GM20000 (cell line): Measurements from ENCODE around the gene RANBP9.
A peak's percentile ranks its signal among the peaks of the same experiment; 100 is the strongest.

ENCODE experiments used
- DNase-seq: peaks from one replicate; pipeline ENCODE4 v3.0.0; 2012; ENCODE audit warnings: low spot score
- TF ChIP-seq, protein P1 (sequence below): IDR thresholded peaks from 2 replicates; pipeline ENCODE4 v1.5.1; 2012; ENCODE audit warnings: mild to moderate bottlenecking, control low read depth; ENCODE audit errors: extremely low read depth, missing control alignments

The RANBP9 gene

DNA sequence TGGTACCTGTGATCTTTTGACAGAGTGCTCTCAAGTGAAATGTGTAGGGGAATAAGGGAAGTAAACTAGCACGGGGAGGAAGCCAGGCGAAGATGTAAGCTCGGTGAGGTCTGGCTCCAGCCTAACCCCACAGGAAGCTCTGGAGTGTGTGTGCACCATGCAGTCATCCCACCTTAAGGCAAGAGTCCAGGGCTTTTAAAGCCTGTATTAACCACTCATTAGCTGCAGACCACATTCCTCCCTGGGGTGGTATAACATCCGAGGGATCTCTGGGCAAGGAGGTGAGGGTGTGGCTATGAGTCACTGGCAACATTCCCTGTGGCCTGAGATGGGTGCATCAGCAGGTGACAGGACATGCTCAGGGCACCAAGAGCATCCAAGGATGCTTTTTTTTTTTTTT lies 12.5 kb upstream of the RANBP9 start:
- TF ChIP-seq, protein P1, sequence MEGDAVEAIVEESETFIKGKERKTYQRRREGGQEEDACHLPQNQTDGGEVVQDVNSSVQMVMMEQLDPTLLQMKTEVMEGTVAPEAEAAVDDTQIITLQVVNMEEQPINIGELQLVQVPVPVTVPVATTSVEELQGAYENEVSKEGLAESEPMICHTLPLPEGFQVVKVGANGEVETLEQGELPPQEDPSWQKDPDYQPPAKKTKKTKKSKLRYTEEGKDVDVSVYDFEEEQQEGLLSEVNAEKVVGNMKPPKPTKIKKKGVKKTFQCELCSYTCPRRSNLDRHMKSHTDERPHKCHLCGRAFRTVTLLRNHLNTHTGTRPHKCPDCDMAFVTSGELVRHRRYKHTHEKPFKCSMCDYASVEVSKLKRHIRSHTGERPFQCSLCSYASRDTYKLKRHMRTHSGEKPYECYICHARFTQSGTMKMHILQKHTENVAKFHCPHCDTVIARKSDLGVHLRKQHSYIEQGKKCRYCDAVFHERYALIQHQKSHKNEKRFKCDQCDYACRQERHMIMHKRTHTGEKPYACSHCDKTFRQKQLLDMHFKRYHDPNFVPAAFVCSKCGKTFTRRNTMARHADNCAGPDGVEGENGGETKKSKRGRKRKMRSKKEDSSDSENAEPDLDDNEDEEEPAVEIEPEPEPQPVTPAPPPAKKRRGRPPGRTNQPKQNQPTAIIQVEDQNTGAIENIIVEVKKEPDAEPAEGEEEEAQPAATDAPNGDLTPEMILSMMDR = no peak
- DNase-seq = no peak

DNA sequence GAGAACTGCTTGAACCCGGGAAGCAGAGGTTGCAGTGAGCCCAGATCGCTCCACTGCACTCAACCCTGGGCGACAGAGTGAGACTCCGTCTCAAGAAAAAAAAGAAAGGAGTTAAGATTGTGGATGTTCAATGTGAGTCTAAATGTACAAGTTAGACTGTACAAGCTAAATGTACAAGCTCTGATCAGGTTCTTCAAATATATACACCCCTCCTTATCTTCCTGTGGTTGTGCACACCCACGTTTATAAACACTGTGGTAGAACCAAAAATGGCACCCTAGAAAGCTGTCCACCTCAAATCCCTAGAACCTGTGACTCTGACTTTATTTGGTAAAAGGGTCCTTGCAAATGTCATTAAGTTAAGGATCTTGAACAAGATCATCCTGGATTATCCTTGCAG lies 11.2 kb upstream of the RANBP9 start:
- DNase-seq = no peak
- TF ChIP-seq, protein P1 = no peak

DNA sequence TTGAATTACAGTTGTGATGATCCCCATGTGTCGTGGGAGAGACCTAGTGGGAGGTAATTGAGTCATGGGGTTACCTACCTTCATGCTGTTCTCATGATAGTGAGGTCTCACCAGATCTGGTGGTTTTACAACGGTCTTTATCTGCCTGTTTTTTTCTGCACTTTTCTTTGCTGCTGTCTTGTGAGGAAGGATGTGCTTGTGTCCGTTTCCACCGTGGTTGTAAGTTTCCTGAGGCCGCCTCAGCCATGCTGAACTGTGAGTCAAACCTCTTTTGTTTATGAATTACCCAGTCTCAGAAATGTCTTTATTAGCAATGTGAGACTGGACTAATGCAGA lies 6.5 kb upstream of the RANBP9 start:
- DNase-seq = no peak
- TF ChIP-seq, protein P1 = no peak

DNA sequence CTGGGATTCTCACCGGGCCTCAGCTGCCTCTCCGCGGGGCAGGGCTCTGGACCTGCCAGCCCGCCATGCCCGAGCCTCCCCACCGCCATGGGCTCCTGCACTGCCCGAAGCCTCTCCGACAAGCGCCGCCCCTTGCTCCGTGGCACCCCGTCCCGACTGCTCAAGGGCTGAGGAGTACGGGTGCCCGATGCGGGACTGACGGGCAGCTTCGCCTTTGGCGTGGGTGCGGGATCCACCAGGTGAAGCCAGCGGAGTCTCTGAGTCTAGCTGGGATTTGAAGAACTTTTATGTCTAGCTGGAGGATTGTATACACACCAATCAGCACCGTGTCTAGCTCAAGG lies 5.3 kb upstream of the RANBP9 start:
- DNase-seq = no peak
- TF ChIP-seq, protein P1 = no peak

DNA sequence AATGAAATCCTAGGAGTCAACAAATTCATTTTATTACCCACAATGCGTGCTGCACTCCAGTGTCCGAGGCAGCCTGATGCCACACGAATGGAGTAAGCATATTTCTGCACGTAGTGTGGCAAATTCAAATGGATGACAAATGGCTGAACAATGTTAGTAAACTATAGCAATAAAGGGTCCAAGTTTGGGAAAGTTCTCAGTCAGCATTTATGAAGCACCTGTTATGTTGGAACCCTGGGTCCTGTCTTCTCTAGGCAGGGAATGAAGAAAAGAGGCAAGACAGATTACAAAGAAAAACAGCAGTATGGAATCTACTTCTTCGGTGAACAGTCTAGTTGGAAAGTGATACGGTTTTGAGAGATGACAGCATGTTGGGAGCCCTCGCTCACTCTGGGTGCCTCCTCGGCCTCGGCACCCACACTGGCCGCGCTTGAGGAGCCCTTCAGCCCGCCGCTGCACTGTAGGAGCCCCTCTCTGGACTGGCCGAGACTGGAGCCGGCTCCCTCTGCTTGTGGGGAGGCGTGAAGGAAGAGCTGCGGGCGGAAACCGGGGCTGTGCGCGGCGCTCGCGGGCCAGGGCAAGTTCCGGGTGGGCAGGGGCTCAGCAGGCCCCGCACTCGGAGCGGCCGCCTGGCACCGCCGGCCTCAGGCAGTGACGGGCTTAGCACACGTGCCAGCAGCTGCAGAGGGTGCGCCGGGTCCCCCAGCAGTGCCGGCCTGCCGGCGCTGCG lies 4.8 kb upstream of the RANBP9 start:
- DNase-seq = no peak
- TF ChIP-seq, protein P1 = no peak

DNA sequence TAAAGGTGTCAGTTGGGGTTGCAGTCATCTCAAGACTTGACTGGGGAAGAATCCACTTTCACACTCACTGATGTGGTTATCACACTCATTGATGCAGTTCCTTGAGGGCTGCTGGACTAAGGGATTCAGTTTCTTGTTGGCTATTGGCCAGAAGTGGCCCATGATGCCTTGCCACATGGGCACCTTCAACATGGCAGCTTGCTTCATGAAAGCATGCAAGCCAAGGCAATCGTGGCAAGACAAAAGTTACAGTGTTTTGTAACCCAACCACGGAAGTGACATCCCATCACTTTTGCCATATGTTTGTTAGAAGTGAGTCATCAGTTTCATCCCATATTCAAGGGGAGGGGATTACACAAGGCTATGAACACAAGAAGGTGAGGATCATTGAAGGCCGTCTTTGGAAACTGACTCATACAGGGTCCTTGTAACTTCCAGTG lies 3.8 kb upstream of the RANBP9 start:
- DNase-seq = peak; percentile 57
- TF ChIP-seq, protein P1 = no peak

DNA sequence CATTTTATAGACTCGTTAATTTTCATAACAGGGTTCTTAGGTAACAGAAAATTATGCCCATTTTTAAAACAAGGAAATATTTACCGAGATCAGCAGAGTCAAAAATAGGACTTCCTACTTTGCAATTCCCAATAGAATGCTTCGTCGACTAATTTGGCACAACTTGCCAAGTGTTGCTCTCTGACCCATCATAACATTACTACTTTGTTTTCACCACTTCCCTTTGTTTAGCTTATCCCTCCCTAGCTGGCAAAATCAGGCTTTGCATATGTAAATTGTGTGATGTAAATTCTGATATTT lies 914 bp upstream of the RANBP9 start:
- DNase-seq = peak; percentile 45
- TF ChIP-seq, protein P1 = no peak
